GM12873 (cell line): ENCODE results near the gene SFTA2.

ENCODE experiments used
- TF ChIP-seq, protein P1 (sequence below): IDR thresholded peaks from 2 replicates; pipeline ENCODE4 v1.5.1; 2012; ENCODE audit warnings: low read depth, mild to moderate bottlenecking, moderate library complexity, low read length, control low read depth; ENCODE audit not compliant: insufficient read depth; ENCODE audit errors: missing control alignments

SFTA2 gene

DNA sequence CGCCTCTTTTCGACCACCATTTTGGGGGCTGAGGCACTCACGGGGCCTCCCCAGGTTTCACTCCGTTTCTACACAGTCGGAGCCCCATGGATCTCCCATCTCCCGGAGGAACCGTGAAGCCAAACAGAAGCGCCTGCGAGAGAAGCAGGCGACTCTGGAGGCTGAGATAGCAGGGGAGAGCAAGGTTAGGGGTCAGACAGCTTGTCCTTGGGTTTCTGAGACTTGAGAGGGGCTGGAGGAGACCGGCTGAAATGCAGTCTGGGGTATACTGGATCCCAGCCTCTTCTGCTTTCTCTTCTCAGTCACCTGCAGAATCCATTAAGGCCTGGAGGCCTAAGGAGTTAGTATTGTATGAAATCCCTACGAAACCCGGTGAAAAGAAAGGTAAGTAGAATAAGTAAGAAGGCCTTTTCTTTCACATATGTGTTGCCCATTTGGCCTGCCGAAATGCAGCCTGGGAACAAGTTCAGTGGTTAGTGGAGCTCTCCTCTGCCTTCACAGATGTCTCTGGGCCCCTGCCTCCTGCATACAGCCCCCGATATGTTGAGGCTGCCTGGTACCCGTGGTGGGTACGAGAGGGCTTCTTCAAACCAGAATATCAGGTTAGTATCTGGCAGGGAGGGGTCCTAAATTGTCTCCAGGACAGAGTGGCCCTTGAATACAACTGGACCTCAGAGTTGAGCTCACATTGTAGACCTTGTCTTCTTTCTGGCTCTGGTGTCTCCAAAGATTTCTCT is 16.9 kb downstream of the SFTA2 start:
- TF ChIP-seq, protein P1, sequence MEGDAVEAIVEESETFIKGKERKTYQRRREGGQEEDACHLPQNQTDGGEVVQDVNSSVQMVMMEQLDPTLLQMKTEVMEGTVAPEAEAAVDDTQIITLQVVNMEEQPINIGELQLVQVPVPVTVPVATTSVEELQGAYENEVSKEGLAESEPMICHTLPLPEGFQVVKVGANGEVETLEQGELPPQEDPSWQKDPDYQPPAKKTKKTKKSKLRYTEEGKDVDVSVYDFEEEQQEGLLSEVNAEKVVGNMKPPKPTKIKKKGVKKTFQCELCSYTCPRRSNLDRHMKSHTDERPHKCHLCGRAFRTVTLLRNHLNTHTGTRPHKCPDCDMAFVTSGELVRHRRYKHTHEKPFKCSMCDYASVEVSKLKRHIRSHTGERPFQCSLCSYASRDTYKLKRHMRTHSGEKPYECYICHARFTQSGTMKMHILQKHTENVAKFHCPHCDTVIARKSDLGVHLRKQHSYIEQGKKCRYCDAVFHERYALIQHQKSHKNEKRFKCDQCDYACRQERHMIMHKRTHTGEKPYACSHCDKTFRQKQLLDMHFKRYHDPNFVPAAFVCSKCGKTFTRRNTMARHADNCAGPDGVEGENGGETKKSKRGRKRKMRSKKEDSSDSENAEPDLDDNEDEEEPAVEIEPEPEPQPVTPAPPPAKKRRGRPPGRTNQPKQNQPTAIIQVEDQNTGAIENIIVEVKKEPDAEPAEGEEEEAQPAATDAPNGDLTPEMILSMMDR = no peak

DNA sequence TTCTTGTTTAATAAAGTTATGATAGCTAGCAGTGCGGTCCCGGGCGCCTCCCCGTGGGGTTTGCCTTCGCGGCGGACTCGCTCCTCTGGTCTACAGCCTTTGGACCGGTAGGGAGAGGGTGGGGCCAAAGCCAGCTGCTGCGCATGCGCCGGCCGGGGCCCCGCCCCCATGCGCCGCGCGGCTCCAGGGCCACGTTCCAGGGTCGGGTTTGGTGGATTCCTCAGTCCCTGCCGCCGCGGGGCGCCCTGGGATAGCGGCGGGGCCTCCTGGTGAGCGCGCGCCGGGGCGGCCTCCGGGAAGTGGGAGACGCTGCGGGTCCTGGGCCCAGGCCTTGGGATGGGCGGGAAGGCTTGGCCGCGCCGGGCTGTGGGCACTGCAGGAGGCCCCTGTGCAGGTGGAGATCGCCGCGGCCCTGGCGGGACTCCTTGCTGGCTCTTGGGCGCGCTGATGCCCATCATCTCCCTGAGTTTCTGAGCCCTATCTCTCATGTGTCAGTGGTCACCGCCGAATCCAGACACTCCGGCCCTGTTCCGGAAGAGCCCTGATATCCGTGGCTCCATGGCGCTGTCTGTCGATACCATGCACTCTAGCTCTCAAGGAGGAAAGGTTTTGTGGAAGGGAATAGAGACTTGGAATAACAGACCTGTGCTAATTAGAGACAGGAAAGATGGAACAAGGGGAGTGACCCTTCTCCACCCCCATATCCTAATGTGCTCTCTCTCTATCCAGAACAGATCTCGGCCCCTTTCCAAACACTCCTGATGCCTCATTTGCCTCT is 17.7 kb downstream of the SFTA2 start, which contains the start of gene VARS2:
TSS of gene VARS2 (plus strand) at position 163 of the 778 bp plus-strand sequence. CDS start at position 762, 599 bp downstream.
- TF ChIP-seq, protein P1 = peak; percentile 31

DNA sequence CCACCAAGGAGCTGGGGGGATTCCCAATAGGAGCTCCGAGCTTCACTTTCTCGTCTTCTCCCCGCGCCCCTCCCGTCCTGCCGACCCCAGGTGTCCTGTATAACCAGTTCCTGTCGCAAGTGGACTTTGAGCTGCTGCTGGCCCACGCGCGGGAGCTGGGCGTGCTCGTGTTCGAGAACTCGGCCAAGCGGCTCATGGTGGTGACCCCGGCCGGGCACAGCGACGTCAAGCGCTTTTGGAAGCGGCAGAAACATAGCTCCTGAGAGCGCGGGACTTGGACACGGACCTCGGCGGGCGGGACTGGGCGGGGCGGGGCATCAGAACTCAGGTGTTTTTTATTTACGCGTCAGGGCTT is 18.3 kb downstream of the SFTA2 start:
- TF ChIP-seq, protein P1 = no peak

DNA sequence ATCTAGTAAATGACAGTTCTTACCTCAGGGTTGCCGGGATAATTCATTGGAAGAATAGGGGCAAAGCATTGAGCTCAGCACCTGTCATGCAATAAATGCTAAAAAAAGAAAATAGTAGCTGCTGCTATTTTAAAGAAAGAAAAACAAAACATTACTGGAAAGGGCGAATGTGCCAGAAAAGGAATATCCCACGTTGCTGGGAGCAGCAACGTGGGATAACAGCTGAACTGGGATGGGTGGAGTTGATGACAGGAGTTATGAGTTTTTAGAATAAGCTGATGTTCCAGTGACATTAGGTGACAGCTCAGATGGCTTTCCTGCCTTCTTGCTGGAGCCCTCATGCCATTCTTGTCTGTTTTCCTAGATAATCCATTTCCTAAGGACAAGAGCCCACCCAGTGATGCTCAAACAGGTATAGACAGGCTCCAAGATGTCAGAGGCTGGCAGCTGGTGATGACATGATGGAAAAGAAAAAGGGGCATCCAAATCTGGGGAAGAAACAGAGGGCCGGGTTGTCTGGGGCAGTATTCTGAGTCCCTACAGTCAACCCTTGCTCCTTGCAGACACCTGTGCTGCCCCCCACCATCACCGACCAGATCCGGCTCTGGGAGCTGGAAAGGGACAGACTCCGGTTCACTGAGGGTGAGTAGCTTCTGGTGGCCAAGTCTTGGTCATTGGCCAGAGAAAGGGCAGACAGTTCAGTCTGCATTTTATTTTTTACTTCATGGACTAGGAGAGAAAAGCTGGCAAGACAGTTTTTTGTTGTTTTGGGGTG is 19.0 kb downstream of the SFTA2 start:
- TF ChIP-seq, protein P1 = no peak

DNA sequence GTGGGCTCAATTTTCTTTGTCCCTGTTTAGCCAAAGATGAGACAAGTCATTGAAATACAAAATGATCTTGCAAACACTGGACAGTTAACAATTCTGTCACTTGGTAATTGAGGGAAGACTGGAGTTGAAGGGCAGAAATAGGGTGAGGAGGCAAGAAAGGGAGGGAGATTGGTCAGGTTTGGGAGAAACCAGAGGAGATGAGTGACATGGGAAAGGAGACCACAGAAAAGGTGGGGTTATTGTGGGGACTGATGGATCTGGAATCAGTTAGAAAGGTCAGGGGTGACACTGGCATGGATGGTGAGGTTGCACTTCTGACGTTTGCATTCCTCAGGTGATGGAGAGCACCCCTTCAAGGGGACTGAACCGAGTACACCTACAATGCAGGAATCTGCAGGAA is 23.3 kb downstream of the SFTA2 start:
- TF ChIP-seq, protein P1 = no peak

DNA sequence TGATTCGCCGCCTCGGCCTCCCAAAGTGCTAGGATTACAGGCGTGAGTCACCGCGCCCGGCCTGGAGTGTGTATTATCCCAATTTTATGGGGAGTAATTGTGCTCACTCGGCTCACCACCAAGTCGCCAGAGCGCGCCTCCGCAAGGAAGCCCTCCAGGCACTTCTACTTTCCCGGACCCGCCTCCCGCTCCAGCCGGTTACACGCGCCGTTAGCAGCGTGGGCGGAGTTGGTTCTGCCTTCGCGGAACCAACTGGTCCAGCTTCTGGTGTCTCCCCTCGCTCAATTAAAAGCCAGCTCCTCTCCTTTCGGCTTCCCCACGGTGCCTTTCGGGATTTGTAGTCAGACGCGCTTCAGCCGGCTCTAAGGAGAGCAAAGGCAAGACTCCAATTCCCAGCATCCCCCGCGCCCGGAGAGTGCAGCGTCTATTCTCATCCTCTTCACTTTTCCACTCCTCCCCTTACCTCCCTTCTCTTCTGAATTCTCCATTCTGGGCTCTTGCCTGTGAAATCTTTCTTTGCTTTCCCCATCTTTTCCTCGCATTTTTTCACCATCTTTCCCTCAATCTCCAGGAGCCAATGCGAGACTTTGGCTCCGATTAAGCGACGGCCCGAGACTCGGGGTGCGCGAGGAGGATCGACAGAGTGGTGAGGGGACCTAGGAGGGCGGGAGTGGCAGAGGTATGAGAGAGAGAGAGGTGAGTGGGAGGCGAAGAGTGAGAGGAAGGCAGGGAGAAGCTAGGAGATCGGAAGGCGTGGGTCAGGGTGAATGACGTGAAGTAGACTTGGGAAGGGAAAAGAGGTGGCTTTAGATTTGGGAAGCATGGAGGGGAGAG is 24.0 kb downstream of the SFTA2 start, which contains the start of gene GTF2H4:
TSS of gene GTF2H4 (plus strand) at position 450 of the 834 bp plus-strand sequence.
- TF ChIP-seq, protein P1 = no peak
